Measurements from ENCODE around the gene HSD17B10. TPM values are rescaled to one million over a fixed set of nuclear protein-coding genes. Genes with fewer than 3 reads are reported as not detected.

Gene HSD17B10
- total RNA-seq, 1 experiment from 2014 or later, result 112 TPM

- H2BK12ac ChIP-seq (ENCODE audit: insufficient read length, low read depth, low read length), result no peak overlapping the region
- H4K20me1 ChIP-seq (ENCODE audit: control insufficient read depth, insufficient read depth, insufficient read length), result no peaks in the 10 kb centered on the region
- no peak overlapping the region for H2BK15ac ChIP-seq (ENCODE audit: low read depth, low read length)
- Mint-ChIP-seq H3K36me3 (ENCODE audit: insufficient read depth in 1 of 3, low read depth in 3 of 3) (peaks cover 3 to 6% (median 4%) of the 10 kb centered on the region in 3 experiments; a peak in 6 of 7 replicates), H3K4me1 (no peaks in the 10 kb centered on the region), H3K27ac (peak overlapping the region in 1 of 3 experiments; percentile 52; a peak in 1 of 7 replicates), H3K4me3 (no peak overlapping the region), H3K27me3 (ENCODE audit: low read depth) (peaks cover 30% of the 10 kb centered on the region), H3K9me3 (peaks cover 79 to 80% of the 10 kb centered on the region in 2 experiments)
- H3K9me3 ChIP-seq (ENCODE audit: control insufficient read depth, low read depth, low read length), result peaks cover 32% of the 10 kb centered on the region
- no peak overlapping the region for H3T11ph ChIP-seq (ENCODE audit: low read length)
- no peaks in the 10 kb centered on the region for H3K79me1 ChIP-seq (ENCODE audit: insufficient read depth, low read depth, low read length, poor library complexity, severe bottlenecking)
- H3K23me2 ChIP-seq (ENCODE audit: insufficient read length, low read depth, low read length, poor library complexity, severe bottlenecking), result no peaks in the 10 kb centered on the region
- H3K27me3 ChIP-seq (ENCODE audit: insufficient read depth, low read length), result 0 out of 2 replicates have a peak, but pooled peaks cover 2% of the 10 kb centered on the region
- no CpG with 5 or more reads among the region's 2 CpGs for WGBS (ENCODE audit: extremely low coverage, insufficient read length, low lambda C conversion rate)
- no peak overlapping the region for H2BK120ac ChIP-seq (ENCODE audit: low read depth, low read length, poor library complexity, severe bottlenecking)
- H3K56ac ChIP-seq (ENCODE audit: insufficient read length, low read depth, low read length), result no peak overlapping the region
- H3K4me1 ChIP-seq (ENCODE audit: insufficient read depth, low read length), result no peaks in the 10 kb centered on the region
- no peak for DNase-seq
- H4K8ac ChIP-seq (replicated peaks; ENCODE audit: insufficient read length, low read depth, low read length), result no peak overlapping the region
- TF ChIP-seq CTCF (conservative IDR thresholded peaks at IDR 0.05), result no peak
- no peak overlapping the region for H3K27ac ChIP-seq (ENCODE audit: insufficient read length, low read depth, low read length)
- H2BK20ac ChIP-seq (ENCODE audit: low read depth, low read length, poor library complexity, severe bottlenecking), result no peak overlapping the region
- H2AK5ac ChIP-seq (ENCODE audit: insufficient read length, low read length), result no peak overlapping the region
- no peak overlapping the region for H3K9ac ChIP-seq (ENCODE audit: extremely low read depth, insufficient read length, low read length)
- no peak overlapping the region for H3K23ac ChIP-seq (ENCODE audit: insufficient read length, low read depth, low read length)
- no peak overlapping the region for H3K14ac ChIP-seq (ENCODE audit: insufficient read depth, low read length)
- no peak overlapping the region for H3K4ac ChIP-seq (ENCODE audit: low read depth, low read length)
- no peaks in the 10 kb centered on the region for H3K79me2 ChIP-seq (ENCODE audit: insufficient read depth, low read length)
- no peak overlapping the region for H2BK5ac ChIP-seq (ENCODE audit: insufficient read length, low read length)
- no peak overlapping the region for H2AFZ ChIP-seq (ENCODE audit: low read length)
- no peak overlapping the region for H4K5ac ChIP-seq (ENCODE audit: insufficient read length, low read depth, low read length)
- H4K91ac ChIP-seq (ENCODE audit: insufficient read length, low read depth, low read length), result no peak overlapping the region
- no peak overlapping the region for H3K18ac ChIP-seq (ENCODE audit: insufficient read length, low read depth, low read length)
- H3K4me2 ChIP-seq (ENCODE audit: insufficient read depth, insufficient read length, low read length), result no peak overlapping the region
These were observed 40.5 kb upstream of the HSD17B10 start for GRCh38 chrX:53474707-53475106.

Measured in H9 (cell line).